Mesendoderm (in vitro differentiated cells): ENCODE measurements around the gene OLFML2A.

Source experiments
- DNase-seq: peaks from one replicate; pipeline ENCODE4 v3.0.0; 2013
- H2AK5ac ChIP-seq: 2 replicates; pipeline ENCODE4 v1.6.1; 2013; ENCODE audit warnings: low read length, inconsistent platforms
- H2BK120ac ChIP-seq: 2 replicates; pipeline ENCODE4 v1.6.1; 2013; ENCODE audit warnings: low read depth, mild to moderate bottlenecking, low read length, moderate library complexity, mixed read lengths
- H2BK15ac ChIP-seq: replicated peaks from 2 replicates; pipeline ENCODE4 v1.6.1; 2013; ENCODE audit warnings: low read depth, mild to moderate bottlenecking, moderate library complexity
- H2BK5ac ChIP-seq: 2 replicates; pipeline ENCODE4 v1.6.1; 2013; ENCODE audit warnings: low read length, inconsistent platforms
- H3K18ac ChIP-seq: 2 replicates; pipeline ENCODE4 v1.6.1; 2013; ENCODE audit warnings: mild to moderate bottlenecking, low read length, mixed read lengths
- H3K23ac ChIP-seq: one replicate; pipeline ENCODE4 v1.6.1; 2013; ENCODE audit warnings: low read length
- H3K27ac ChIP-seq: 2 replicates; pipeline ENCODE4 v1.5.1; 2013; ENCODE audit warnings: low read depth, mild to moderate bottlenecking, inconsistent platforms, low read length, moderate library complexity
- H3K27me3 ChIP-seq: 2 replicates; pipeline ENCODE4 v1.6.1; 2013; ENCODE audit warnings: low read length, control low read depth, mild to moderate bottlenecking, inconsistent platforms; ENCODE audit not compliant: insufficient read depth, poor library complexity
- H3K36me3 ChIP-seq: 2 replicates; pipeline ENCODE4 v1.6.1; 2013; ENCODE audit warnings: low read length, inconsistent platforms; ENCODE audit not compliant: control insufficient read depth, insufficient read depth
- H3K4ac ChIP-seq: one replicate; pipeline ENCODE4 v1.6.1; 2013; ENCODE audit warnings: low read depth, mild to moderate bottlenecking, low read length, moderate library complexity
- H3K4me1 ChIP-seq: 2 replicates; pipeline ENCODE4 v1.6.1; 2013; ENCODE audit warnings: low read depth, low read length, inconsistent platforms; ENCODE audit not compliant: control insufficient read depth
- H3K4me2 ChIP-seq: 2 replicates; pipeline ENCODE4 v1.6.1; 2013; ENCODE audit warnings: low read length
- H3K4me3 ChIP-seq: 2 replicates; pipeline ENCODE4 v1.5.1; 2013; ENCODE audit warnings: mild to moderate bottlenecking, low read length
- H3K56ac ChIP-seq: one replicate; pipeline ENCODE4 v1.6.1; 2013; ENCODE audit warnings: low read length
- H3K79me1 ChIP-seq: 2 replicates; pipeline ENCODE4 v1.6.1; 2013; ENCODE audit warnings: low read length, inconsistent platforms
- H3K79me2 ChIP-seq: 2 replicates; pipeline ENCODE4 v1.6.1; 2013; ENCODE audit warnings: mild to moderate bottlenecking, low read length; ENCODE audit not compliant: control insufficient read depth, insufficient read depth
- H3K9ac ChIP-seq: 2 replicates; pipeline ENCODE4 v1.6.1; 2013; ENCODE audit warnings: low read length, inconsistent platforms
- H4K5ac ChIP-seq: one replicate; pipeline ENCODE4 v1.6.1; 2013; ENCODE audit warnings: low read length
- H4K8ac ChIP-seq: one replicate; pipeline ENCODE4 v1.6.1; 2013; ENCODE audit warnings: low read depth, mild to moderate bottlenecking, control low read depth, low read length, moderate library complexity
- WGBS: extraction: QIAGEN DNeasy Blood & Tissue Kit; methylation state at CpG from one replicate; pipeline ENCODE4 v1.1.7; 2013; ENCODE audit warnings: low lambda C conversion rate, missing lambda C conversion rate; ENCODE audit not compliant: insufficient coverage; ENCODE audit errors: extremely low coverage; 5-methylcytosine and 5-hydroxymethylcytosine counted together

The OLFML2A gene

GRCh38 chr9:124853605-124854143 is 76.7 kb downstream of the OLFML2A start:
- H4K8ac ChIP-seq: no peak overlapping the region
- no peak overlapping the region for H2BK120ac ChIP-seq
- peaks cover 12% of the 10 kb centered on the region for H3K36me3 ChIP-seq
- WGBS: no CpG with 5 or more reads among the region's 11 CpGs
- no peak overlapping the region for H2BK15ac ChIP-seq
- H3K56ac ChIP-seq: no peak overlapping the region
- no peak overlapping the region for H3K18ac ChIP-seq
- no peak overlapping the region for H3K4me3 ChIP-seq
- no peak overlapping the region for H4K5ac ChIP-seq
- no peak overlapping the region for H2BK5ac ChIP-seq
- H3K4ac ChIP-seq: no peak overlapping the region
- no peaks in the 10 kb centered on the region for H3K27me3 ChIP-seq
- H3K4me1 ChIP-seq: no peaks in the 10 kb centered on the region
- peaks cover 4% of the 10 kb centered on the region for H3K79me2 ChIP-seq
- no peak overlapping the region for H3K23ac ChIP-seq
- peaks cover 5% of the 10 kb centered on the region for H3K79me1 ChIP-seq
- no peak overlapping the region for H3K27ac ChIP-seq
- DNase-seq: no peak
- H3K4me2 ChIP-seq: peak overlapping the region; percentile 52
- H2AK5ac ChIP-seq: no peak overlapping the region
- H3K9ac ChIP-seq: no peak overlapping the region

- Histone ChIP-seq H2BK5ac (no peak overlapping the region), H3K18ac (no peak overlapping the region), H2BK120ac (no peak overlapping the region), H2BK15ac (no peak overlapping the region), H3K4ac (no peak overlapping the region), H3K4me3 (no peak overlapping the region), H3K56ac (no peak overlapping the region), H3K27me3 (no peaks in the 10 kb centered on the region), H3K27ac (no peak overlapping the region), H4K5ac (no peak overlapping the region), H2AK5ac (no peak overlapping the region), H4K8ac (no peak overlapping the region), H3K4me2 (no peak overlapping the region), H3K9ac (no peak overlapping the region), H3K79me2 (peaks cover 9% of the 10 kb centered on the region), H3K36me3 (peaks cover 16% of the 10 kb centered on the region), H3K79me1 (peaks cover 9% of the 10 kb centered on the region), H3K23ac (no peak overlapping the region), H3K4me1 (no peaks in the 10 kb centered on the region)
- no CpG with 5 or more reads among the region's 8 CpGs for WGBS
- DNase-seq: no peak
These were observed 77.2 kb downstream of the OLFML2A start for GRCh38 chr9:124854161-124854560.

- Histone ChIP-seq H3K23ac (no peak overlapping the region), H3K4ac (no peak overlapping the region), H3K4me3 (no peak overlapping the region), H3K4me1 (no peaks in the 10 kb centered on the region), H3K27ac (no peak overlapping the region), H3K18ac (no peak overlapping the region), H3K27me3 (no peaks in the 10 kb centered on the region), H3K4me2 (no peak overlapping the region), H4K5ac (no peak overlapping the region), H3K56ac (no peak overlapping the region), H3K79me2 (peaks cover 15% of the 10 kb centered on the region), H2AK5ac (no peak overlapping the region), H2BK15ac (no peak overlapping the region), H2BK5ac (no peak overlapping the region), H4K8ac (no peak overlapping the region), H3K36me3 (peaks cover 22% of the 10 kb centered on the region), H3K79me1 (peaks cover 14% of the 10 kb centered on the region), H2BK120ac (no peak overlapping the region), H3K9ac (no peak overlapping the region)
- no peak for DNase-seq
- no CpG with 5 or more reads among the region's 7 CpGs for WGBS
These were observed 77.9 kb downstream of the OLFML2A start for GRCh38 chr9:124854822-124855221.

- no peak overlapping the region for H3K4me3 ChIP-seq
- H2AK5ac ChIP-seq: no peak overlapping the region
- H3K4me2 ChIP-seq: no peak overlapping the region
- peaks cover 4% of the 10 kb centered on the region for H3K4me1 ChIP-seq
- DNase-seq: no peak
- H3K36me3 ChIP-seq: peaks cover 30% of the 10 kb centered on the region
- no peak overlapping the region for H3K56ac ChIP-seq
- H3K79me2 ChIP-seq: peaks cover 23% of the 10 kb centered on the region
- no peak overlapping the region for H3K27ac ChIP-seq
- no peak overlapping the region for H2BK5ac ChIP-seq
- no peak overlapping the region for H2BK120ac ChIP-seq
- WGBS: no CpG with 5 or more reads among the region's 18 CpGs
- H3K4ac ChIP-seq: no peak overlapping the region
- no peak overlapping the region for H3K18ac ChIP-seq
- H3K79me1 ChIP-seq: peaks cover 18% of the 10 kb centered on the region
- no peak overlapping the region for H3K9ac ChIP-seq
- no peak overlapping the region for H4K5ac ChIP-seq
- H3K27me3 ChIP-seq: no peaks in the 10 kb centered on the region
- H2BK15ac ChIP-seq: no peak overlapping the region
- no peak overlapping the region for H4K8ac ChIP-seq
- H3K23ac ChIP-seq: no peak overlapping the region
These were observed 78.6 kb downstream of the OLFML2A start for GRCh38 chr9:124855566-124855943.

- Histone ChIP-seq H3K23ac (no peak overlapping the region), H2BK5ac (no peak overlapping the region), H3K4me1 (peaks cover 4% of the 10 kb centered on the region), H3K27ac (no peak overlapping the region), H3K9ac (no peak overlapping the region), H3K4me3 (no peak overlapping the region), H4K5ac (no peak overlapping the region), H3K4ac (no peak overlapping the region), H4K8ac (no peak overlapping the region), H3K36me3 (peaks cover 32% of the 10 kb centered on the region), H3K27me3 (no peaks in the 10 kb centered on the region), H3K79me2 (peaks cover 29% of the 10 kb centered on the region), H3K56ac (no peak overlapping the region), H3K4me2 (no peak overlapping the region), H2BK15ac (no peak overlapping the region), H3K18ac (no peak overlapping the region), H2BK120ac (no peak overlapping the region), H3K79me1 (peaks cover 18% of the 10 kb centered on the region), H2AK5ac (no peak overlapping the region)
- peak; percentile 84 for DNase-seq
- no CpG with 5 or more reads among the region's 16 CpGs for WGBS
These were observed 79.2 kb downstream of the OLFML2A start for GRCh38 chr9:124855944-124856765.
